Liver (tissue), 3 donors: ENCODE data around the gene RD3L.

ENCODE experiments used
- CTCF ChIP-seq: fragments of 150-350 bp; IDR thresholded peaks from 2 replicates; pipeline ENCODE4 v1.5.1; 2017; ENCODE audit warnings: improper control_type of control experiment, low read depth, low read length; ENCODE audit not compliant: missing input control
- FOXA1 ChIP-seq: IDR thresholded peaks from 2 replicates; pipeline ENCODE4 v1.6.1; 2016; ENCODE audit warnings: antibody characterized with exemption
- GABPA ChIP-seq, 2 donors: IDR thresholded peaks in 1 of 2; conservative IDR thresholded peaks in 1 of 2; 2 replicates each; pipeline ENCODE4 v1.6.1; 2016; ENCODE audit warnings: antibody characterized with exemption in 2 of 2, mild to moderate bottlenecking in 1 of 2, moderate library complexity in 1 of 2
- MAX ChIP-seq: IDR thresholded peaks from 2 replicates; pipeline ENCODE4 v1.6.1; 2016; ENCODE audit warnings: antibody characterized with exemption
- RAD21 ChIP-seq, 2 donors: IDR thresholded peaks; 2 replicates each; pipeline ENCODE4 v1.6.1; 2016; ENCODE audit warnings: antibody characterized with exemption in 2 of 2, mild to moderate bottlenecking in 2 of 2
- REST ChIP-seq: IDR thresholded peaks from 2 replicates; pipeline ENCODE4 v1.6.1; 2016; ENCODE audit warnings: antibody characterized with exemption, mild to moderate bottlenecking
- TAF1 ChIP-seq: conservative IDR thresholded peaks from 2 replicates; pipeline ENCODE4 v1.6.1; 2016; ENCODE audit warnings: antibody characterized with exemption, mild to moderate bottlenecking
- YY1 ChIP-seq: IDR thresholded peaks from 2 replicates; pipeline ENCODE4 v1.6.1; 2016; ENCODE audit warnings: antibody characterized with exemption, mild to moderate bottlenecking
- TF ChIP-seq, protein P1 (sequence below): IDR thresholded peaks from 2 replicates; pipeline ENCODE4 v1.6.1; 2016; ENCODE audit warnings: antibody characterized with exemption
- donor health status: healthy.
- donor health status: healthy.

- TF ChIP-seq REST, result no peak
- TF ChIP-seq CTCF, result no peak
- no peak for TF ChIP-seq MAX
- TF ChIP-seq TAF1, result no peak
- no peak for TF ChIP-seq YY1
- TF ChIP-seq, protein P1, sequence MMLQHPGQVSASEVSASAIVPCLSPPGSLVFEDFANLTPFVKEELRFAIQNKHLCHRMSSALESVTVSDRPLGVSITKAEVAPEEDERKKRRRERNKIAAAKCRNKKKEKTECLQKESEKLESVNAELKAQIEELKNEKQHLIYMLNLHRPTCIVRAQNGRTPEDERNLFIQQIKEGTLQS, result no peak
- TF ChIP-seq RAD21 (IDR thresholded peaks at IDR 0.05), result no peak
- TF ChIP-seq FOXA1, result no peak
- TF ChIP-seq GABPA (IDR thresholded peaks at IDR 0.05 in 1 of 2, conservative IDR thresholded peaks at IDR 0.05 in 1 of 2), result no peak
Measured at GRCh38 chr14:103949131-103949790, 6.9 kb upstream of the RD3L start.
